C4-2B (cell line): ENCODE results near the gene ZBTB7A.

Experiments
- CTCF ChIP-seq: fragments of 450-650 bp; conservative IDR thresholded peaks from 2 replicates; pipeline ENCODE4 v1.5.1; 2017; ENCODE audit warnings: mild to moderate bottlenecking
- ZFX ChIP-seq: fragments of 450-650 bp; IDR thresholded peaks from 2 replicates; pipeline ENCODE4 v1.6.1; 2017

GRCh38 chr19:4098493-4098892 lies 31.8 kb upstream of the ZBTB7A start:
- TF ChIP-seq CTCF (no peak), ZFX (no peak)
